ENCODE measurements around the gene KLHL30.

DNA sequence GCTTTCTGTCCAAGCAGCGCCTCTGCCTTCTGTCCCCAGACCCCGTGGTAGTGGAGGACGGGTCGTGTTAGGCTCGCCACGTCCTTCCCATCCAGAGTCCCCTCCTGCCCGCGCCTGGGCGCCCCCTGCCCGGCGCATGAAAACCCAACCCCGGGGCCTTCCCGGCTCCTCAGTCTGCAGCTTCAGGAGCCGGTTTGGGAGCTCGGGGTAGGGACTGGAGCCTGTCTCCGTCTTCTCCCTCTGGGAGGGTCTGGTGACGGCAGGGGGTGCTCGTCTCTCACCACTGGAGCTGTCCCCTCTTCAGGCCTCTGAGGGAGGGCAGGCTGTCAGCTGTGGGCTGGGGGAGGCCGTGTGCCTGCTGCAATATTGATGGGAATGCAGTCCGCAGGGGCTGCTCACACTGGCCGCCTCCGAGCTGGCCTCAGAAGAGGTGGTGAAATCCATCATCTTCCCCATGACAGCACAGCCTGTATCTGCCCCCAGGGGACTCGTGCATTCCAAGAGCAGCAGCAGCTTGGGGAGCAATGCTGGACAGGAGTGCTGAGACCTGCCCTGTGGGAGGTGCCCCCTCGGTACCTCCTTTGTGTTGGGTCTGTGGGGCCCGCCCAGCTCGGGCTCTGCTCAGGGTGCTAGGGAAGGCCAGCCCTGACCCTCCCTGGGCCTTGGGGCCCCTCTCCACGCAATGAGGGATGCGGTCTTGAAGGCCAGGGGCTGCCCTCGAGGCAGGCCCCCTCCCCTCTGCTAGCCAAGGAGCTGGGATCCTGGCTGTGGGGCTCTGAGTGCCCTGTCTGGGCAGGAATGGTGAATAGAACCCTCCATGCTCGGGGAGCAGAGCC is 17.8 kb upstream of the KLHL30 start:
- TF ChIP-seq, protein P1, sequence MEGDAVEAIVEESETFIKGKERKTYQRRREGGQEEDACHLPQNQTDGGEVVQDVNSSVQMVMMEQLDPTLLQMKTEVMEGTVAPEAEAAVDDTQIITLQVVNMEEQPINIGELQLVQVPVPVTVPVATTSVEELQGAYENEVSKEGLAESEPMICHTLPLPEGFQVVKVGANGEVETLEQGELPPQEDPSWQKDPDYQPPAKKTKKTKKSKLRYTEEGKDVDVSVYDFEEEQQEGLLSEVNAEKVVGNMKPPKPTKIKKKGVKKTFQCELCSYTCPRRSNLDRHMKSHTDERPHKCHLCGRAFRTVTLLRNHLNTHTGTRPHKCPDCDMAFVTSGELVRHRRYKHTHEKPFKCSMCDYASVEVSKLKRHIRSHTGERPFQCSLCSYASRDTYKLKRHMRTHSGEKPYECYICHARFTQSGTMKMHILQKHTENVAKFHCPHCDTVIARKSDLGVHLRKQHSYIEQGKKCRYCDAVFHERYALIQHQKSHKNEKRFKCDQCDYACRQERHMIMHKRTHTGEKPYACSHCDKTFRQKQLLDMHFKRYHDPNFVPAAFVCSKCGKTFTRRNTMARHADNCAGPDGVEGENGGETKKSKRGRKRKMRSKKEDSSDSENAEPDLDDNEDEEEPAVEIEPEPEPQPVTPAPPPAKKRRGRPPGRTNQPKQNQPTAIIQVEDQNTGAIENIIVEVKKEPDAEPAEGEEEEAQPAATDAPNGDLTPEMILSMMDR (conservative IDR thresholded peaks at IDR 0.05; ENCODE audit: low read length), result no peak
- no peak for TF ChIP-seq EZH2phosphoT487 (IDR thresholded peaks at IDR 0.05; ENCODE audit: borderline replicate concordance, low read depth, low read length)
